Caco-2 (cell line): Measurements from ENCODE around the gene DPT. TPM values are rescaled to one million over a fixed set of nuclear protein-coding genes. Genes with fewer than 3 reads are reported as not detected.
"Not testable (repeated sequence)": the region's sequence is repeated elsewhere in the genome, so short reads cannot be mapped to it uniquely, and the experiment has no call there.

Source experiments
- BruUV-seq: library from RNA; stranded (reverse); fragments of 400-500 nt; replicated peaks from 2 replicates; lab custom pipeline; 2021; lab: Mats Ljungman, UMichigan
- CTCF ChIA-PET: fragments of 300-600 bp; sonication (Branson Sonifier 250); formaldehyde crosslinking; loops from one replicate; lab custom pipeline; 2022; ENCODE audit warnings: antibody characterized with exemption; lab: Charles Lee
- POLR2A ChIA-PET: fragments of 300-600 bp; sonication (Branson Sonifier 250); formaldehyde crosslinking; loops from one replicate; lab custom pipeline; 2022; ENCODE audit warnings: antibody characterized with exemption; lab: Charles Lee
- DNase-seq, 2 experiments: peaks; one replicate each; pipeline versions ENCODE4 v3.0.0 to v3.0.0-alpha.2; 2020 to 2022
- H3K27me3 ChIP-seq: replicated peaks from 2 replicates; pipeline ENCODE4 v1.6.0; 2011; ENCODE audit warnings: low read length; ENCODE audit not compliant: control insufficient read depth, insufficient read depth
- H3K36me3 ChIP-seq: 2 replicates; pipeline ENCODE4 v1.5.1; 2011; ENCODE audit warnings: low read length; ENCODE audit not compliant: control insufficient read depth, insufficient read depth
- H3K4me1 ChIP-seq: fragments of 250-450 bp; sonication (Bioruptor Pico); 2 replicates; pipeline ENCODE4 v1.5.1; 2020; ENCODE audit warnings: mild to moderate bottlenecking
- H3K4me3 ChIP-seq: 2 replicates; pipeline ENCODE4 v1.5.1; 2011; ENCODE audit warnings: low read depth, mild to moderate bottlenecking, control low read depth, low read length
- H3K9me3 ChIP-seq: fragments of 250-450 bp; sonication (Bioruptor Pico); 2 replicates; pipeline ENCODE4 v1.5.1; 2020; ENCODE audit warnings: mild to moderate bottlenecking, moderate library complexity
- H3K27ac Mint-ChIP-seq: one replicate; pipeline ENCODE4 v1.8.0; 2022; ENCODE audit warnings: mixed read lengths; ENCODE audit not compliant: unreplicated experiment
- H3K27me3 Mint-ChIP-seq: one replicate; pipeline ENCODE4 v1.8.0; 2022; ENCODE audit warnings: mixed read lengths; ENCODE audit not compliant: insufficient read depth, unreplicated experiment
- H3K36me3 Mint-ChIP-seq: one replicate; pipeline ENCODE4 v1.8.0; 2022; ENCODE audit warnings: mild to moderate bottlenecking, mixed read lengths; ENCODE audit not compliant: insufficient read depth, unreplicated experiment
- H3K4me1 Mint-ChIP-seq: one replicate; pipeline ENCODE4 v1.8.0; 2022; ENCODE audit warnings: low read depth, mixed read lengths; ENCODE audit not compliant: unreplicated experiment
- H3K4me3 Mint-ChIP-seq: one replicate; pipeline ENCODE4 v1.8.0; 2022; ENCODE audit warnings: mild to moderate bottlenecking, moderate library complexity, mixed read lengths; ENCODE audit not compliant: unreplicated experiment
- H3K9me3 Mint-ChIP-seq: one replicate; pipeline ENCODE4 v1.8.0; 2022; ENCODE audit warnings: mixed read lengths; ENCODE audit not compliant: unreplicated experiment
- intact Hi-C: fragments of 100-400 bp; cut with micrococcal nuclease; formaldehyde crosslinking; loops from one replicate; pipeline ENCODE4 v1.10.0; 2022; ENCODE audit not compliant: unreplicated experiment
- total RNA-seq: library from RNA; stranded (reverse); gene quantifications from 2 replicates; pipeline ENCODE4 v1.2.3, GENCODE V29; 2022
- TF ChIP-seq, protein P1 (sequence below), 2 experiments: fragments of 200-600 bp in 1 of 2; IDR thresholded peaks; 1 replicate in 1 of 2; 2 replicates in 1 of 2; pipeline versions ENCODE4 v1.5.1 to v1.8.0; 2011 to 2022; ENCODE audit warnings: antibody characterized with exemption in 1 of 2, control low read depth in 1 of 2, inconsistent platforms in 1 of 2, low read depth in 1 of 2, low read length in 1 of 2, mild to moderate bottlenecking in 1 of 2, moderate library complexity in 1 of 2; ENCODE audit not compliant: insufficient read depth in 1 of 2, severe bottlenecking in 1 of 2, unreplicated experiment in 1 of 2

Gene DPT
- total RNA-seq, 1 experiment from 2014 or later: not detected

- Mint-ChIP-seq H3K4me1 (peaks cover 15% of the 10 kb centered on the region), H3K36me3 (no peaks in the 10 kb centered on the region), H3K27ac (no peak overlapping the region), H3K4me3 (no peak overlapping the region), H3K27me3 (no peaks in the 10 kb centered on the region), H3K9me3 (no peaks in the 10 kb centered on the region)
- no peaks in the 10 kb centered on the region for H3K36me3 ChIP-seq
- TF ChIP-seq, protein P1, sequence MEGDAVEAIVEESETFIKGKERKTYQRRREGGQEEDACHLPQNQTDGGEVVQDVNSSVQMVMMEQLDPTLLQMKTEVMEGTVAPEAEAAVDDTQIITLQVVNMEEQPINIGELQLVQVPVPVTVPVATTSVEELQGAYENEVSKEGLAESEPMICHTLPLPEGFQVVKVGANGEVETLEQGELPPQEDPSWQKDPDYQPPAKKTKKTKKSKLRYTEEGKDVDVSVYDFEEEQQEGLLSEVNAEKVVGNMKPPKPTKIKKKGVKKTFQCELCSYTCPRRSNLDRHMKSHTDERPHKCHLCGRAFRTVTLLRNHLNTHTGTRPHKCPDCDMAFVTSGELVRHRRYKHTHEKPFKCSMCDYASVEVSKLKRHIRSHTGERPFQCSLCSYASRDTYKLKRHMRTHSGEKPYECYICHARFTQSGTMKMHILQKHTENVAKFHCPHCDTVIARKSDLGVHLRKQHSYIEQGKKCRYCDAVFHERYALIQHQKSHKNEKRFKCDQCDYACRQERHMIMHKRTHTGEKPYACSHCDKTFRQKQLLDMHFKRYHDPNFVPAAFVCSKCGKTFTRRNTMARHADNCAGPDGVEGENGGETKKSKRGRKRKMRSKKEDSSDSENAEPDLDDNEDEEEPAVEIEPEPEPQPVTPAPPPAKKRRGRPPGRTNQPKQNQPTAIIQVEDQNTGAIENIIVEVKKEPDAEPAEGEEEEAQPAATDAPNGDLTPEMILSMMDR (IDR thresholded peaks at IDR 0.05; ENCODE audit: insufficient read depth in 1 of 2, low read depth in 1 of 2, low read length in 1 of 2, severe bottlenecking in 1 of 2, unreplicated experiment in 1 of 2): no peak
- no TSS peak for BruUV-seq
- intact Hi-C loops: no loop called here
- no peaks in the 10 kb centered on the region for H3K27me3 ChIP-seq
- no peaks in the 10 kb centered on the region for H3K9me3 ChIP-seq
- POLR2A ChIA-PET: no interaction called here
- peaks cover 7% of the 10 kb centered on the region; the same call in 1 of the 2 replicates for H3K4me1 ChIP-seq
- no peak for DNase-seq
- no peak overlapping the region for H3K4me3 ChIP-seq
- CTCF ChIA-PET: no interaction called here
Observed at GRCh38 chr1:168772428-168773060, 43.5 kb upstream of the DPT start.

GRCh38 chr1:168771104-168771630 is 42.2 kb upstream of the DPT start:
- BruUV-seq: no TSS peak
- Mint-ChIP-seq H3K27ac (no peak overlapping the region), H3K4me1 (peaks cover 15% of the 10 kb centered on the region), H3K4me3 (no peak overlapping the region), H3K9me3 (no peaks in the 10 kb centered on the region), H3K27me3 (no peaks in the 10 kb centered on the region), H3K36me3 (no peaks in the 10 kb centered on the region)
- peaks cover 16% of the 10 kb centered on the region for H3K4me1 ChIP-seq
- no peaks in the 10 kb centered on the region for H3K9me3 ChIP-seq
- H3K36me3 ChIP-seq: no peaks in the 10 kb centered on the region
- DNase-seq: no peak
- ChIA-PET POLR2A (no interaction called here), CTCF (no interaction called here)
- TF ChIP-seq, protein P1 (IDR thresholded peaks at IDR 0.05; ENCODE audit: insufficient read depth in 1 of 2, low read depth in 1 of 2, low read length in 1 of 2, severe bottlenecking in 1 of 2, unreplicated experiment in 1 of 2): no peak
- H3K27me3 ChIP-seq: no peaks in the 10 kb centered on the region
- no peak overlapping the region for H3K4me3 ChIP-seq
- intact Hi-C loops: no loop called here

DNA sequence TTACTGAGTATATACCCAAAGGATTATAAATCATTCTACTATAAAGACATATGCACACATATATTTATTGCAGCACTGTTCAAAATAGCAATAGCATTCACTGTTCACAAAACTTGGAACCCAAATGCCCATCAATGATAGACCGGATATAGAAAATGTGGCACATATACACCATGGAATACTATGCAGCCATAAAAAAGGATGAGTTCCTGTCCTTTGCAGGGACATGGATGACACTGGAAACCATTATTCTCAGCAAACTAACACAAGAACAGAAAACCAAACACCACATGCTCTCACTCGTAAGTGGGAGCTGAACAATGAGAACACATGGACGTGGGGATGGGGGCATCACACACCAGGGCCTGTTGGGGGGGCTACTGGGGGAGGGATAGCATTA is 40.9 kb upstream of the DPT start:
- H3K36me3 ChIP-seq, H3K4me3 Mint-ChIP-seq, intact Hi-C loops, BruUV-seq, H3K36me3 Mint-ChIP-seq, H3K4me3 ChIP-seq, H3K27me3 Mint-ChIP-seq, H3K9me3 ChIP-seq, POLR2A ChIA-PET, H3K27ac Mint-ChIP-seq, H3K9me3 Mint-ChIP-seq, DNase-seq, H3K27me3 ChIP-seq, CTCF ChIA-PET: not testable (repeated sequence)
- peaks cover 22% of the 10 kb centered on the region for H3K4me1 ChIP-seq
- peaks cover 14% of the 10 kb centered on the region for H3K4me1 Mint-ChIP-seq
